Breast epithelium (tissue), 4 donors: ENCODE measurements around the gene GPT2. TPM values are rescaled to one million over a fixed set of nuclear protein-coding genes. Genes with fewer than 3 reads are reported as not detected.

Source experiments
- DNase-seq, 2 donors: peaks; one replicate each; pipeline ENCODE4 v3.0.0-alpha.2; 2019; ENCODE audit warnings: low spot score in 2 of 2
- H3K27ac ChIP-seq, 2 donors: fragments of 200-600 bp; sonication (generic) in 1 of 2; one replicate each; pipeline ENCODE4 v1.5.1; 2016 to 2019; ENCODE audit warnings: mild to moderate bottlenecking in 1 of 2
- H3K27me3 ChIP-seq, 2 donors: fragments of 200-600 bp; sonication (generic) in 1 of 2; one replicate each; pipeline versions ENCODE4 v1.5.1 to v1.6.0; 2017 to 2019; ENCODE audit warnings: control low read depth in 1 of 2, mild to moderate bottlenecking in 1 of 2
- H3K36me3 ChIP-seq: fragments of 200-600 bp; one replicate; pipeline ENCODE4 v1.5.1; 2019
- H3K4me1 ChIP-seq, 2 donors: fragments of 200-600 bp; sonication (generic); one replicate each; pipeline ENCODE4 v1.5.1; 2016 to 2019; ENCODE audit warnings: control low read depth in 1 of 2
- H3K4me3 ChIP-seq, 3 donors: fragments of 200-600 bp; sonication (generic); 1 replicate in 2 of 3; 2 replicates in 1 of 3; pipeline ENCODE4 v1.5.1; 2016 to 2019; ENCODE audit warnings: mild to moderate bottlenecking in 3 of 3, moderate library complexity in 2 of 3
- H3K9me3 ChIP-seq, 2 donors: fragments of 200-600 bp; sonication (generic) in 1 of 2; one replicate each; pipeline ENCODE4 v1.5.1; 2016 to 2019; ENCODE audit warnings: control low read depth in 1 of 2
- CTCF ChIP-seq, 3 donors: fragments of 450-650 bp; IDR thresholded peaks; one replicate each; pipeline ENCODE4 v1.5.1; 2016 to 2017; ENCODE audit warnings: antibody characterized with exemption in 3 of 3, mild to moderate bottlenecking in 3 of 3, moderate library complexity in 3 of 3
- POLR2A ChIP-seq: fragments of 450-650 bp; IDR thresholded peaks from one replicate; pipeline ENCODE4 v1.6.1; 2016; ENCODE audit warnings: antibody characterized with exemption, mild to moderate bottlenecking, moderate library complexity
- POLR2AphosphoS5 ChIP-seq, 3 donors: sonication (generic); formaldehyde crosslinking; IDR thresholded peaks; one replicate each; pipeline ENCODE4 v1.6.1; 2017; ENCODE audit warnings: antibody characterized with exemption in 3 of 3
- intact Hi-C: fragments of 100-400 bp; cut with DNase I; formaldehyde crosslinking; loops from one replicate; pipeline ENCODE4 v1.15.1; 2023; ENCODE audit warnings: low total_unique reads
- total RNA-seq, 3 donors: library from RNA; depleted of rRNA; stranded (reverse); fragments of >200 nt; gene quantifications; one replicate each; pipeline ENCODE4 v1.1.0, GENCODE V29; 2016

Gene GPT2
- total RNA-seq, 3 donors from 2014 or later, result 17.4 to 56.2 (median 21.7) TPM

- intact Hi-C loops, result no loop called here
- no peaks in the 10 kb centered on the region for H3K36me3 ChIP-seq
- no peak overlapping the region for H3K27ac ChIP-seq
- no peaks in the 10 kb centered on the region for H3K4me1 ChIP-seq
- no peaks in the 10 kb centered on the region for H3K27me3 ChIP-seq
- TF ChIP-seq POLR2A, result no peak
- TF ChIP-seq POLR2AphosphoS5 (IDR thresholded peaks at IDR 0.05), result no peak
- no peak for TF ChIP-seq CTCF (IDR thresholded peaks at IDR 0.05)
- no peak overlapping the region for H3K4me3 ChIP-seq
- no peak for DNase-seq
- H3K9me3 ChIP-seq, result no peaks in the 10 kb centered on the region
Measured at GRCh38 chr16:46911650-46912049, 27.5 kb downstream of the GPT2 start.

GRCh38 chr16:46914556-46915201, 30.5 kb downstream of the GPT2 start:
- Histone ChIP-seq H3K4me3 (no peak overlapping the region), H3K4me1 (no peaks in the 10 kb centered on the region), H3K27me3 (no peaks in the 10 kb centered on the region), H3K27ac (no peak overlapping the region), H3K9me3 (no peaks in the 10 kb centered on the region), H3K36me3 (no peaks in the 10 kb centered on the region)
- DNase-seq, result no peak
- no peak for TF ChIP-seq POLR2A
- no peak for TF ChIP-seq CTCF (IDR thresholded peaks at IDR 0.05)
- intact Hi-C loops, result no loop called here

GRCh38 chr16:46915483-46916025, 31.4 kb downstream of the GPT2 start:
- H3K9me3 ChIP-seq, result no peaks in the 10 kb centered on the region
- no peak for DNase-seq
- no peaks in the 10 kb centered on the region for H3K27me3 ChIP-seq
- TF ChIP-seq POLR2AphosphoS5 (IDR thresholded peaks at IDR 0.05) (no peak), POLR2A (no peak), CTCF (IDR thresholded peaks at IDR 0.05) (no peak)
- H3K27ac ChIP-seq, result no peak overlapping the region
- H3K4me1 ChIP-seq, result no peaks in the 10 kb centered on the region
- intact Hi-C loops, result no loop called here
- H3K36me3 ChIP-seq, result no peaks in the 10 kb centered on the region
- H3K4me3 ChIP-seq, result no peak overlapping the region

- no peak for DNase-seq
- intact Hi-C loops, result no loop called here
- Histone ChIP-seq H3K27ac (no peak overlapping the region), H3K36me3 (no peaks in the 10 kb centered on the region), H3K9me3 (no peaks in the 10 kb centered on the region), H3K27me3 (no peaks in the 10 kb centered on the region), H3K4me3 (no peak overlapping the region), H3K4me1 (peaks cover 0 to 3% of the 10 kb centered on the region in 2 donors)
- TF ChIP-seq POLR2AphosphoS5 (IDR thresholded peaks at IDR 0.05), result no peak
- no peak for TF ChIP-seq CTCF (IDR thresholded peaks at IDR 0.05)
- no peak for TF ChIP-seq POLR2A
Measured at GRCh38 chr16:46916980-46917379, 32.8 kb downstream of the GPT2 start.

- TF ChIP-seq POLR2A (no peak), CTCF (IDR thresholded peaks at IDR 0.05) (no peak), POLR2AphosphoS5 (IDR thresholded peaks at IDR 0.05) (no peak)
- Histone ChIP-seq H3K27ac (no peak overlapping the region), H3K4me3 (no peak overlapping the region), H3K27me3 (no peaks in the 10 kb centered on the region), H3K36me3 (no peaks in the 10 kb centered on the region), H3K9me3 (no peaks in the 10 kb centered on the region), H3K4me1 (peaks cover 0 to 3% of the 10 kb centered on the region in 2 donors)
- intact Hi-C loops, result loop anchor here (1.0 kb wide), 1 partner anchor 81 kb away; no protein-coding TSS in a partner anchor
- DNase-seq, result no peak
Measured at GRCh38 chr16:46918400-46918799, 34.2 kb downstream of the GPT2 start.
